Loucy (cell line): ENCODE measurements around the gene IL18R1.

Experiments
- H2AFZ ChIP-seq: fragments of 200-600 bp; sonication (generic); 2 replicates; pipeline ENCODE4 v1.6.0; 2016; ENCODE audit warnings: antibody characterized with exemption, mild to moderate bottlenecking, low read length, moderate library complexity
- H3F3A ChIP-seq: fragments of 200-600 bp; 2 replicates; pipeline ENCODE4 v1.6.0; 2016; ENCODE audit warnings: antibody characterized with exemption, low read depth, mild to moderate bottlenecking
- H3K27me3 ChIP-seq: fragments of 200-600 bp; sonication (generic); 2 replicates; pipeline ENCODE4 v1.6.1; 2014; ENCODE audit warnings: low read length, mild to moderate bottlenecking; ENCODE audit not compliant: insufficient read depth, poor library complexity, severe bottlenecking
- H3K36me3 ChIP-seq: fragments of 200-600 bp; sonication (generic); 2 replicates; pipeline ENCODE4 v1.6.1; 2016; ENCODE audit warnings: low read length; ENCODE audit not compliant: insufficient read depth
- H3K4me1 ChIP-seq: fragments of 200-600 bp; sonication (generic); 2 replicates; pipeline ENCODE4 v1.5.1; 2014; ENCODE audit warnings: low read length, mild to moderate bottlenecking; ENCODE audit not compliant: insufficient read depth, poor library complexity, severe bottlenecking
- H3K4me2 ChIP-seq: fragments of 200-600 bp; sonication (generic); 2 replicates; pipeline ENCODE4 v1.6.0; 2014; ENCODE audit warnings: antibody characterized with exemption, low read length, low read depth, mild to moderate bottlenecking; ENCODE audit not compliant: poor library complexity, severe bottlenecking
- H3K4me3 ChIP-seq: fragments of 200-600 bp; sonication (generic); 2 replicates; pipeline ENCODE4 v1.5.1; 2014; ENCODE audit warnings: low read length, mild to moderate bottlenecking, mixed read lengths; ENCODE audit not compliant: poor library complexity, severe bottlenecking
- H3K79me2 ChIP-seq: fragments of 200-600 bp; sonication (generic); 2 replicates; pipeline ENCODE4 v1.6.1; 2014; ENCODE audit warnings: low read length; ENCODE audit not compliant: insufficient read depth
- H3K9ac ChIP-seq: fragments of 200-600 bp; sonication (generic); 2 replicates; pipeline ENCODE4 v1.6.0; 2014; ENCODE audit warnings: mild to moderate bottlenecking, low read depth, low read length, moderate library complexity; ENCODE audit not compliant: poor library complexity, severe bottlenecking
- H3K9me2 ChIP-seq: fragments of 200-600 bp; sonication (generic); replicated peaks from 2 replicates; pipeline ENCODE4 v1.6.1; 2016; ENCODE audit warnings: low read depth, low read length, mixed read lengths
- H3K9me3 ChIP-seq: fragments of 200-600 bp; sonication (generic); 2 replicates; pipeline ENCODE4 v1.6.1; 2014; ENCODE audit warnings: mild to moderate bottlenecking, antibody characterized with exemption, low read length, low read depth; ENCODE audit not compliant: insufficient read depth
- H4K20me1 ChIP-seq: fragments of 200-600 bp; sonication (generic); 2 replicates; pipeline ENCODE4 v1.6.0; 2014; ENCODE audit warnings: antibody characterized with exemption, low read length, mild to moderate bottlenecking; ENCODE audit not compliant: insufficient read depth, poor library complexity, severe bottlenecking
- EZH2phosphoT487 ChIP-seq: fragments of 200-600 bp; IDR thresholded peaks from 2 replicates; pipeline ENCODE4 v1.6.1; 2018; ENCODE audit warnings: antibody characterized with exemption, mild to moderate bottlenecking, moderate library complexity, borderline replicate concordance
- TF ChIP-seq, protein P1 (sequence below): fragments of 200-600 bp; sonication (generic); conservative IDR thresholded peaks from 2 replicates; pipeline ENCODE4 v1.5.1; 2014; ENCODE audit warnings: mild to moderate bottlenecking, antibody characterized with exemption, low read length

IL18R1 gene

DNA sequence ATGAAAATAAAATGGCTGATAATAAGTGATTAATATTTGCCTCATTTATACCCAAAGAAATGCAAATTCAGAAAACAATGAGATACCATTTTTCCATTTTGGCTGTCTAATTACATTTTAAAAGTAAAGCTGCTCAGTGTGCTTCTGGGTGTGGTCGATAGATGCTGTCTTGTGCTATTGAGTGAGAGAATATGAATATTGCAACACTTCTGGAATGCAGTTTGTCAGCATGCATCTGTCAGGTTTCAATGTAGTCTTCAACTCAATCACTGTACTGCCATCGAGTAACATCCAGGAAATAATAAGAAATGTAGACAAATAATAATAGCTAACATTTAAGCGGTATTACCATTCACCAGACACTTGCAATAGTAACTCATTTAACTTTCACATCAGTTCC lies 3.9 kb downstream of the IL18R1 start:
- Histone ChIP-seq H3K9me2 (no peaks in the 10 kb centered on the region), H3K4me3 (peak overlapping the region; percentile 90), H3K4me2 (peak overlapping the region; percentile 92), H3K79me2 (peaks cover 58% of the 10 kb centered on the region), H3K9me3 (peaks cover 2% of the 10 kb centered on the region; the same call in 1 of the 2 replicates), H3K36me3 (peaks cover 16% of the 10 kb centered on the region; the same call in 1 of the 2 replicates), H3K27me3 (no peaks in the 10 kb centered on the region), H3F3A (no peaks in the 10 kb centered on the region), H3K4me1 (peaks cover 65% of the 10 kb centered on the region), H3K9ac (peak overlapping the region; percentile 92), H4K20me1 (no peaks in the 10 kb centered on the region), H2AFZ (no peak overlapping the region)
- TF ChIP-seq, protein P1, sequence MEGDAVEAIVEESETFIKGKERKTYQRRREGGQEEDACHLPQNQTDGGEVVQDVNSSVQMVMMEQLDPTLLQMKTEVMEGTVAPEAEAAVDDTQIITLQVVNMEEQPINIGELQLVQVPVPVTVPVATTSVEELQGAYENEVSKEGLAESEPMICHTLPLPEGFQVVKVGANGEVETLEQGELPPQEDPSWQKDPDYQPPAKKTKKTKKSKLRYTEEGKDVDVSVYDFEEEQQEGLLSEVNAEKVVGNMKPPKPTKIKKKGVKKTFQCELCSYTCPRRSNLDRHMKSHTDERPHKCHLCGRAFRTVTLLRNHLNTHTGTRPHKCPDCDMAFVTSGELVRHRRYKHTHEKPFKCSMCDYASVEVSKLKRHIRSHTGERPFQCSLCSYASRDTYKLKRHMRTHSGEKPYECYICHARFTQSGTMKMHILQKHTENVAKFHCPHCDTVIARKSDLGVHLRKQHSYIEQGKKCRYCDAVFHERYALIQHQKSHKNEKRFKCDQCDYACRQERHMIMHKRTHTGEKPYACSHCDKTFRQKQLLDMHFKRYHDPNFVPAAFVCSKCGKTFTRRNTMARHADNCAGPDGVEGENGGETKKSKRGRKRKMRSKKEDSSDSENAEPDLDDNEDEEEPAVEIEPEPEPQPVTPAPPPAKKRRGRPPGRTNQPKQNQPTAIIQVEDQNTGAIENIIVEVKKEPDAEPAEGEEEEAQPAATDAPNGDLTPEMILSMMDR, result 0 out of 2 replicates have a peak, but pooled peaks have one; percentile 13
- no peak for TF ChIP-seq EZH2phosphoT487

DNA sequence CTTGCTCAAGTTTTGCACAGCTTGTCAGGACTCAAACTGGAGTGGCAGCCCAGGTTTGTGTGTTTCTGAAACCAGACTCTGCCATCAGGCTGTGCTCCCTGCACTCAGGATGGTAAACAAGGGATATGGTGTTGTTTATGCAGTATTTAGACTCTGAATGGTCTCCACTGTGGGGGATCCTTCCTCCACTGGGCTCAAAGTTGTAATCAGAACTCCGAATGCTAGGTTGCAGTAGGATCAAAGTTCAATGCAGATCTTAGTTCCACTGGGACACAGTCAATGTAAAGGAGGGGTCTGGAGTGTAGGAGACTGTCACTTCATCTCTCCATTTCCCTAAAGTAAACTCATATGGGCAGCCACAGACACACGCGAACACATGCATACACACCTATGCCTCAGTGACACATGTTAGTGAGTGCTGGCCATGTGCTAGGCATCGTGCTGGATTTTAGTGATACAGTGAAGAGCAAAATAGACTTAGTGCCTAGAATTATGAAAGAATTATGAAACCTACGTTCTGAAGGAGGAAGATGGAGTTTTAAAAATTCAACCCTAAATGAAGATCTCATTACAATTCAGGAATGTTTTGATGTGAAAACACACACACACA lies 6.1 kb downstream of the IL18R1 start:
- Histone ChIP-seq H4K20me1 (no peaks in the 10 kb centered on the region), H2AFZ (no peak overlapping the region), H3K27me3 (no peaks in the 10 kb centered on the region), H3K36me3 (peaks cover 37% of the 10 kb centered on the region; the same call in 1 of the 2 replicates), H3K4me3 (peak overlapping the region; percentile 90), H3K79me2 (peaks cover 49% of the 10 kb centered on the region), H3K9me2 (no peaks in the 10 kb centered on the region), H3F3A (no peaks in the 10 kb centered on the region), H3K4me2 (peak overlapping the region; percentile 92), H3K9me3 (peaks cover 22% of the 10 kb centered on the region; the same call in 1 of the 2 replicates), H3K4me1 (peaks cover 59% of the 10 kb centered on the region), H3K9ac (peak overlapping the region; percentile 92)
- TF ChIP-seq EZH2phosphoT487, result no peak
- TF ChIP-seq, protein P1, result no peak

DNA sequence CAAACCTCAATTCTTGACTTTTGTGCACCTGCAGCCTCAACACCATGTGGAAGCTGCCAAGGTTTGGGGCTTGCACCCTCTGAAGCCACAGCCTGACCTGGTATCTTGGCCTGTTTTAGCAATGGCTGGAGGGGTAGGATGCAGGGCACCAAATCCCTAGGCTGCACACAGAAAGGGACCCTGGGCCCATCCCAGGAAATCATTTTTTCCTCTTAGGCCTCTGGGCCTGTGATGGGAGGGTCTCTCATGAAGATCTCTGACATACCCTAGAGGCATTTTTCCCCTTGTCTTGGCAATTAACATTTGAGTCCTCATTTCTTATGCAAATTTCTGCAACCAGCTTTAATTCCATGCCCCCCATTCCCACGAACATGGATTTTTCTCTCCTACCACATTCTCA lies 10.2 kb downstream of the IL18R1 start:
- no peak overlapping the region for H3K9ac ChIP-seq
- H3K9me3 ChIP-seq, result peaks cover 22% of the 10 kb centered on the region; the same call in 1 of the 2 replicates
- no peaks in the 10 kb centered on the region for H3K9me2 ChIP-seq
- no peak overlapping the region for H2AFZ ChIP-seq
- H3K36me3 ChIP-seq, result peaks cover 37% of the 10 kb centered on the region; the same call in 1 of the 2 replicates
- no peak overlapping the region for H3K4me3 ChIP-seq
- H3K4me1 ChIP-seq, result peaks cover 59% of the 10 kb centered on the region
- peaks cover 14% of the 10 kb centered on the region for H3K79me2 ChIP-seq
- H3F3A ChIP-seq, result no peaks in the 10 kb centered on the region
- TF ChIP-seq, protein P1, result no peak
- no peak for TF ChIP-seq EZH2phosphoT487
- no peaks in the 10 kb centered on the region for H4K20me1 ChIP-seq
- H3K27me3 ChIP-seq, result no peaks in the 10 kb centered on the region
- no peak overlapping the region for H3K4me2 ChIP-seq
